Measurements from ENCODE around the gene MMP25. TPM values are rescaled to one million over a fixed set of nuclear protein-coding genes. Genes with fewer than 3 reads are reported as not detected.

Gene MMP25
- total RNA-seq, 4 donors from 2014 or later: 0.49 to 1.6 (median 0.70) TPM

GRCh38 chr16:3004319-3004718 lies 42.0 kb upstream of the MMP25 start:
- peaks cover under 1 to 4% of the 10 kb centered on the region in 2 donors for H3K4me1 ChIP-seq
- H3K27me3 ChIP-seq: no peaks in the 10 kb centered on the region
- TF ChIP-seq CTCF (IDR thresholded peaks at IDR 0.05): no peak
- no peak for TF ChIP-seq POLR2A (IDR thresholded peaks at IDR 0.05)
- H3K36me3 ChIP-seq: no peaks in the 10 kb centered on the region
- WGBS, 2 donors: 0% methylated on average over 8 of the region's 67 CpGs; no CpG with 5 or more reads in 1 of the 2 donors
- no peaks in the 10 kb centered on the region for H3K9me3 ChIP-seq
- no peak overlapping the region for H3K4me3 ChIP-seq (replicated peaks in 1 of 3)
- intact Hi-C loops (cut with DNase I): no loop called here
- H3K27ac ChIP-seq: no peak overlapping the region
- peak in 1 of 2 donors; percentile 39 for DNase-seq

- intact Hi-C loops (cut with DNase I): no loop called here
- Histone ChIP-seq H3K4me3 (replicated peaks in 1 of 3) (peak overlapping the region in 1 of 3 donors; percentile 21), H3K27me3 (no peaks in the 10 kb centered on the region), H3K27ac (no peak overlapping the region), H3K4me1 (peaks cover 4 to 6% of the 10 kb centered on the region in 2 donors), H3K36me3 (no peaks in the 10 kb centered on the region), H3K9me3 (no peaks in the 10 kb centered on the region)
- DNase-seq: peak; percentile 36 to 52
- 5 to 14% methylated on average over 12 to 13 of the region's 25 CpGs for WGBS, 2 donors
- TF ChIP-seq CTCF (IDR thresholded peaks at IDR 0.05) (no peak), POLR2A (IDR thresholded peaks at IDR 0.05) (peak in 1 of 2 donors; percentile 6)
These were observed 41.5 kb upstream of the MMP25 start for GRCh38 chr16:3004781-3005284.

GRCh38 chr16:3007059-3007956 lies 39.1 kb upstream of the MMP25 start:
- 75 to 76% methylated on average over 13 of the region's 13 CpGs for WGBS, 2 donors
- TF ChIP-seq POLR2A (IDR thresholded peaks at IDR 0.05): no peak
- TF ChIP-seq CTCF (IDR thresholded peaks at IDR 0.05): no peak
- H3K4me1 ChIP-seq: peaks cover 9 to 13% of the 10 kb centered on the region in 2 donors
- DNase-seq: no peak
- no peaks in the 10 kb centered on the region for H3K27me3 ChIP-seq
- intact Hi-C loops (cut with DNase I): no loop called here
- no peaks in the 10 kb centered on the region for H3K9me3 ChIP-seq
- no peaks in the 10 kb centered on the region for H3K36me3 ChIP-seq
- H3K4me3 ChIP-seq (replicated peaks in 1 of 3): no peak overlapping the region
- no peak overlapping the region for H3K27ac ChIP-seq

GRCh38 chr16:3007957-3008689 lies 38.2 kb upstream of the MMP25 start:
- 30 to 45% methylated on average over 17 of the region's 17 CpGs for WGBS, 2 donors
- Histone ChIP-seq H3K4me1 (peaks cover 9 to 20% of the 10 kb centered on the region in 2 donors), H3K27ac (no peak overlapping the region), H3K4me3 (replicated peaks in 1 of 3) (no peak overlapping the region), H3K27me3 (no peaks in the 10 kb centered on the region), H3K9me3 (no peaks in the 10 kb centered on the region), H3K36me3 (no peaks in the 10 kb centered on the region)
- no peak for TF ChIP-seq CTCF (IDR thresholded peaks at IDR 0.05)
- no peak for TF ChIP-seq POLR2A (IDR thresholded peaks at IDR 0.05)
- intact Hi-C loops (cut with DNase I): no loop called here
- DNase-seq: no peak
